Spleen (tissue), 11 donors: ENCODE results near the gene NATD1. TPM values are rescaled to one million over a fixed set of nuclear protein-coding genes. Genes with fewer than 3 reads are reported as not detected.

ENCODE experiments used
- DNase-seq: peaks from one replicate; pipeline ENCODE4 v3.0.0-alpha.2; 2020
- H3K27ac ChIP-seq, 8 donors: fragments of 200-600 bp; sonication (generic) in 7 of 8; 1 replicate in 4 of 8; 2 replicates in 4 of 8; pipeline versions ENCODE4 v1.5.0 to v1.8.0; 2016 to 2021; ENCODE audit warnings: inconsistent platforms in 4 of 8, mild to moderate bottlenecking in 4 of 8, moderate library complexity in 1 of 8
- H3K27me3 ChIP-seq, 7 donors: fragments of 200-600 bp; sonication (generic) in 6 of 7; replicated peaks in 1 of 7; 1 replicate in 4 of 7; 2 replicates in 3 of 7; pipeline versions ENCODE4 v1.5.0 to v1.8.0; 2016 to 2021; ENCODE audit warnings: inconsistent platforms in 3 of 7, mild to moderate bottlenecking in 1 of 7
- H3K36me3 ChIP-seq, 6 donors: fragments of 200-600 bp; sonication (generic) in 5 of 6; 1 replicate in 4 of 6; 2 replicates in 2 of 6; pipeline versions ENCODE4 v1.5.0 to v1.8.0; 2016 to 2021; ENCODE audit warnings: inconsistent platforms in 2 of 6
- H3K4me1 ChIP-seq, 6 donors: fragments of 200-600 bp; sonication (generic) in 5 of 6; 1 replicate in 3 of 6; 2 replicates in 3 of 6; pipeline versions ENCODE4 v1.5.0 to v1.8.0; 2016 to 2021; ENCODE audit warnings: inconsistent platforms in 3 of 6
- H3K4me3 ChIP-seq, 8 donors: fragments of 200-600 bp; sonication (generic) in 7 of 8; 1 replicate in 4 of 8; 2 replicates in 4 of 8; pipeline versions ENCODE4 v1.5.0 to v1.8.0; 2016 to 2021; ENCODE audit warnings: inconsistent platforms in 4 of 8, mild to moderate bottlenecking in 4 of 8, moderate library complexity in 2 of 8
- H3K9me3 ChIP-seq, 8 donors: fragments of 200-600 bp; sonication (generic) in 7 of 8; 1 replicate in 4 of 8; 2 replicates in 4 of 8; pipeline versions ENCODE4 v1.5.0 to v1.8.0; 2016 to 2021; ENCODE audit warnings: inconsistent platforms in 4 of 8
- CTCF ChIP-seq, 11 experiments: fragments of 200-600 bp in 7 of 11; fragments of 450-650 bp in 4 of 11; sonication (generic) in 4 of 11; IDR thresholded peaks in 8 of 11; conservative IDR thresholded peaks in 3 of 11; 1 replicate in 7 of 11; 2 replicates in 4 of 11; pipeline versions ENCODE4 v1.4.0 to v1.8.0; 2016 to 2021; ENCODE audit warnings: antibody characterized with exemption in 11 of 11, inconsistent platforms in 4 of 11, mild to moderate bottlenecking in 1 of 11
- POLR2A ChIP-seq, 3 donors: fragments of 450-650 bp; IDR thresholded peaks; one replicate each; pipeline ENCODE4 v1.5.1; 2017; ENCODE audit warnings: antibody characterized with exemption in 3 of 3, mild to moderate bottlenecking in 1 of 3
- POLR2AphosphoS5 ChIP-seq, 3 donors: sonication (generic); formaldehyde crosslinking; IDR thresholded peaks; one replicate each; pipeline ENCODE4 v1.5.1; 2017; ENCODE audit warnings: antibody characterized with exemption in 3 of 3
- WGBS, 5 donors: extraction: QIAGEN DNeasy Blood & Tissue Kit in 3 of 5; methylation state at CpG; one replicate each; pipeline versions ENCODE4 v1.1.5 to v1.1.7; 2013 to 2018; 5-methylcytosine and 5-hydroxymethylcytosine counted together
- intact Hi-C: fragments of 100-400 bp; cut with DNase I; formaldehyde crosslinking; loops from one replicate; pipeline ENCODE4 v1.15.0; 2023; ENCODE audit warnings: low total_unique reads
- polyA plus RNA-seq, 3 donors: library from polyadenylated mRNA; stranded (reverse); fragments of 200-250 nt; gene quantifications; one replicate each; pipeline ENCODE4 v1.2.1, GENCODE V29; 2013
- total RNA-seq, 7 donors: library from RNA; depleted of rRNA in 3 of 7; stranded (reverse); fragments of >200 nt in 3 of 7; fragmentation: NEBNext Ultra II Directional in 4 of 7; extraction: Animal tissue kit (Norgen Biotek cat#: 25700) in 4 of 7; gene quantifications; one replicate each; pipeline versions ENCODE4 v1.1.0 to v1.2.1, GENCODE V29; 2016 to 2021
- donor health status: healthy with polysubstance abuse.
- donor health status: DM: no; HTN: no; CAD: no; lungs with moderate emphysema.
- donor health status: DM: no; HTN: no; CAD: no.
- donor health status: Bipolar disorder and iron deficiency.
- donor health status: healthy.
- donor health status: DM: no; HTN: no; CAD: no.
- donor health status: DM: yes; HTN: yes; CAD: no.

NATD1 gene
- total and polyA plus RNA-seq, 10 donors: 1.3 to 31.0 (median 12.6) TPM

GRCh38 chr17:21242780-21243515 lies 10.3 kb downstream of the NATD1 start:
- intact Hi-C loops: no loop called here
- Histone ChIP-seq H3K27me3 (no peaks in the 10 kb centered on the region), H3K9me3 (no peaks in the 10 kb centered on the region), H3K27ac (no peak overlapping the region), H3K4me3 (no peak overlapping the region), H3K4me1 (peaks cover 0 to 10% (median 0%) of the 10 kb centered on the region in 6 donors), H3K36me3 (peaks cover 0 to 52% (median 11%) of the 10 kb centered on the region in 6 donors)
- TF ChIP-seq POLR2A (IDR thresholded peaks at IDR 0.05) (no peak), POLR2AphosphoS5 (IDR thresholded peaks at IDR 0.05) (no peak), CTCF (IDR thresholded peaks at IDR 0.05 in 8 of 11, conservative IDR thresholded peaks at IDR 0.05 in 3 of 11) (no peak)
- 81 to 90% (median 89%) methylated on average over 16 to 26 of the region's 26 CpGs for WGBS, 5 donors
- DNase-seq: no peak

GRCh38 chr17:21242026-21242697 lies 11.0 kb downstream of the NATD1 start:
- Histone ChIP-seq H3K27ac (no peak overlapping the region), H3K4me3 (no peak overlapping the region), H3K9me3 (no peaks in the 10 kb centered on the region), H3K4me1 (peaks cover 0 to 10% (median 0%) of the 10 kb centered on the region in 6 donors), H3K27me3 (no peaks in the 10 kb centered on the region), H3K36me3 (peaks cover 0 to 50% (median 11%) of the 10 kb centered on the region in 6 donors)
- intact Hi-C loops: no loop called here
- WGBS, 5 donors: 72 to 88% (median 82%) methylated on average over 8 to 11 of the region's 11 CpGs
- TF ChIP-seq POLR2A (IDR thresholded peaks at IDR 0.05) (no peak), CTCF (IDR thresholded peaks at IDR 0.05 in 8 of 11, conservative IDR thresholded peaks at IDR 0.05 in 3 of 11) (no peak), POLR2AphosphoS5 (IDR thresholded peaks at IDR 0.05) (peak in 1 of 3 donors; percentile 3)
- no peak for DNase-seq

GRCh38 chr17:21241564-21241963 lies 11.6 kb downstream of the NATD1 start:
- TF ChIP-seq POLR2A (IDR thresholded peaks at IDR 0.05) (no peak), POLR2AphosphoS5 (IDR thresholded peaks at IDR 0.05) (peak in 1 of 3 donors; percentile 18), CTCF (IDR thresholded peaks at IDR 0.05 in 8 of 11, conservative IDR thresholded peaks at IDR 0.05 in 3 of 11) (no peak)
- no peak for DNase-seq
- Histone ChIP-seq H3K9me3 (no peaks in the 10 kb centered on the region), H3K27me3 (no peaks in the 10 kb centered on the region), H3K27ac (no peak overlapping the region), H3K4me3 (no peak overlapping the region), H3K36me3 (peaks cover 0 to 46% (median 11%) of the 10 kb centered on the region in 6 donors), H3K4me1 (peaks cover 0 to 10% (median 0%) of the 10 kb centered on the region in 6 donors)
- intact Hi-C loops: no loop called here
- 79 to 95% (median 83%) methylated on average over 9 to 11 of the region's 11 CpGs for WGBS, 5 donors
